Measurements from ENCODE around the gene CETP.
A peak's percentile ranks its signal among the peaks of the same experiment; 100 is the strongest.
"Not testable (repeated sequence)": the region's sequence is repeated elsewhere in the genome, so short reads cannot be mapped to it uniquely, and the experiment has no call there.

Gene CETP

DNA sequence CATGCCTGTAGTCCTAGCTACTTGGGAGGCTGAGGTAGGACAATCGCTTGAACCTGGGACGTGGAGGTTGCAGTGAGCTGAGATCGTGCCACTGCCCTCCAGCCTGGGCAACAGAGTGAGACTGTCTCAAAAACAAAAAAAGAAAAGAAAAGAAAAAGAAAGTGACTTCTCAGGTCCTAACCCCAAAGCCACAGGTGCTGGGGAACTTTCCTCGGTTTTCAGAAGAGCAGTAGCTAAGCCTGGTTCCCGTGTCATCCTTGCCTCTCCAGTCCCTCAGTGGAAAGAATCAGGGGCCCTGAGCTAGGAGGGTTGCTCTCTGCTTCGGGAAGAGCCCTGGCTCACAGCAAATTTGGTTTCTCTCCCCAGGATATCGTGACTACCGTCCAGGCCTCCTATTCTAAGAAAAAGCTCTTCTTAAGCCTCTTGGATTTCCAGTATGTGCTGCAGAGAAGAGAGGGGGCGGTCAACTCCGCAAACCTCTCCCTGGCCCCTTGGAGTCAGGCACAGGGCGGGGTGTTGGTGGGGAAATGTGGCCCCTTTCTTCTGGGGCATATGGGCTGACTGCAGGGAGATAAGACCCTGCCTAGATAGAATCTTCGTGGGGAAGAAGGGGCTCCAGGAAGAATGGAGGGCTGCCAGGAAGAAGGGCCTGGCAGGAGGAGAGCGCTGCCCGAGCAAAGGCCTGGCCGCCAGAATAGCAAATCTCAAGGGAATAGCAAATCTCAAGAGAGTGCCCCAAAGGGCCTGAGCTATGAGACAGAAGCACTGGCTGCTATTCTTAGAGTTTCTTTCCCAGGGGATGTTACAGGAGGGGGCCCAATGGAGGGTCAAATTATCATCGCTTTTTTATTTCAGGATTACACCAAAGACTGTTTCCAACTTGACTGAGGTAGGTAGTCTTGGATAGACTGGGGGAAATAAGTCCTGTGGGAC is 19.3 kb downstream of the CETP start:
- DNase-seq (ENCODE audit: low read depth in 2 of 2), result no peak

DNA sequence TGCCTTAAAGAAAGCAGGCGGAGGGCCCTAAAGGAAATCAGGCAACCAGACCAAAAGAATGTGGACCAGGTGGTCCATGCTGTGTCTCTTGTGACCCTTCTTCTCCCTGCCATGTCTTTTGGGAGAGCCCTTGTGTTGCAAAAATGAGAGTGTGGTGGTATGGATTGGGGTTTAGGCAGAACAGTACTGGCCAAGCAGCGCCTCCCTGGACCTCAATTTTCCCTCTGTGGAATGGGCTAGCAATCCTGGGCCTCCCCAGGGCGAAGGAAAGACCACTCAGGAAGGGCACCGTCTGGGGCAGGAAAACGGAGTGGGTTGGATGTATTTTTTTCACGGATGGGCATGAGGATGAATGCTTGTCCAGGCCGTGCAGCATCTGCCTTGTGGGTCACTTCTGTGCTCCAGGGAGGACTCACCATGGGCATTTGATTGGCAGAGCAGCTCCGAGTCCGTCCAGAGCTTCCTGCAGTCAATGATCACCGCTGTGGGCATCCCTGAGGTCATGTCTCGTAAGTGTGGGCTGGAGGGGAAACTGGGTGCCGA is 20.1 kb downstream of the CETP start:
- no peak for DNase-seq (ENCODE audit: low read depth in 2 of 2)

- no peak for DNase-seq (ENCODE audit: low read depth in 2 of 2)
Measured at GRCh38 chr16:56982695-56983094, 20.9 kb downstream of the CETP start.

GRCh38 chr16:56983211-56983751 is 21.5 kb downstream of the CETP start:
- DNase-seq (ENCODE audit: low read depth in 2 of 2), result no peak

DNA sequence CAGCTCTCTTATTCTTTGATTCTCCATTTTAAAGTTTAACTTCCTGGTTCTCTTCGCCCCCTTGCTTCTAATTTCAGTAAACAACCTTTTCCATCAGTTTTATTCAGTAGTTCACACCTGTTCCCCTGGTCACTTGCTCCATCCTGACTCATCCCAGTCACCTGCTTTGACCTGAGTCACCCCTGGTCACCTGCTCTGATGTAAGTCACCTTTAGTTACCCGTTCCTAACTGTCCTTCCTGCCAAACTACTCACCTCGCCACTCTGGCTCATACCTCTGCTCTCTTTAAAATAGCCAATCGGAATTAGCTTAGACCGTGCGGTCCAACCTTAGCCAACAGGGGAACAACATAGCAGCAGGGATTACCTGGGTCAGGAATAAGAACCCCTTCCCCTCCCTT is 22.9 kb downstream of the CETP start:
- no peak for DNase-seq (ENCODE audit: low read depth in 2 of 2)

DNA sequence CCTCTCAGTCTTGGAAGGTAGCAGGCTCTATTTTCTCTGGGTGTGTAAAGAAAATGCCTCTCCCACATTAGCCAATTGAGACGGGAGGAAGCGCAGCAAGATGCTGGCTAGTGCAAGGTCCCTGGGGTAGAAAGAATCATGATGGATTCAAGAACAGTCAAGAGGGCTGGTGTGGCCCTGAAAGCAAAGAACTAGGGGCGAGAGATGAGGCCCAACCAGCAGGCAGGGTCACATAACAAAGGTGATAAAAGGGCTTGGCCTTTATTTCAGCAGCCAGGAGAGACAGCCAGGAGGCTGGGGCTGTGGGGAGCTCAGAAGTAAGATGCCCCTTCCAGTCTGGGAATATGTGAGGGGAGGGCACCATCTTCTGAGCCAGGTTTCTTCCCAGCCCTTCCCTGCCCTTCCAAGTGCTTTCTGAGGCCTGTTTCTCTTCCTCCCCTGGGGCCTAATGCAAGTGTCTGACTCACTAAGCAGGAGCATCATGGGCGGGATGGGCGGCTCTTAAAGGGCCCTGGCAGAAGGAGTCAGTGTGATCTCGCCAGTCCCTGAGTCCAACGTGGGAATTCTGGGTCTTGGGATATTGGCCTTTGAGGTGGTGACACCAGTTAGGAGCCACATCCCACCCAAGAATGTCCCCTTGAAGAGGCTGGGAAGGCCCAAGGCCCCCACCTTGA is 23.7 kb downstream of the CETP start:
- DNase-seq (ENCODE audit: low read depth in 2 of 2), result no peak

DNA sequence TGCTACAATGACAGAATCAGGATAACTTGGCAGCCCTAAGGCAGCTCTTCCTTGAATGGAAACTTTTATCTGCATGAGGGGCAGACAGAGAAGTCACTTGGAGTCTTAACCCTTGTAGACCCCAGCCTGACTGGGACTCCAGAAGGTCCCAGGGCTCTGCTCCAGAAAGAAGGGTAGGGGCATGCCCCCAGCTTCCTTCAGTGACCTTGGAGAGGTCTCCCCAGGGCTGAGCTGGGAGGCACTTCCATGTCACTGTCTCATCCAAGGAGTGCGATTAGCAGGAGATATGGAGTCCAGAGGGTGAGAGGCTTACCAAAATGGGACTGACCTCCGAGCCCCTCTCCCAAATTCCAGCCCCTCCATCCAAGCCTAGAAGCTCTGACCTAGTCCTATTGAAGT is 24.2 kb downstream of the CETP start:
- DNase-seq (ENCODE audit: low read depth in 2 of 2), result no peak

- DNase-seq (ENCODE audit: low read depth in 2 of 2), result no peak
Measured at GRCh38 chr16:56986361-56986760, 24.6 kb downstream of the CETP start.

DNA sequence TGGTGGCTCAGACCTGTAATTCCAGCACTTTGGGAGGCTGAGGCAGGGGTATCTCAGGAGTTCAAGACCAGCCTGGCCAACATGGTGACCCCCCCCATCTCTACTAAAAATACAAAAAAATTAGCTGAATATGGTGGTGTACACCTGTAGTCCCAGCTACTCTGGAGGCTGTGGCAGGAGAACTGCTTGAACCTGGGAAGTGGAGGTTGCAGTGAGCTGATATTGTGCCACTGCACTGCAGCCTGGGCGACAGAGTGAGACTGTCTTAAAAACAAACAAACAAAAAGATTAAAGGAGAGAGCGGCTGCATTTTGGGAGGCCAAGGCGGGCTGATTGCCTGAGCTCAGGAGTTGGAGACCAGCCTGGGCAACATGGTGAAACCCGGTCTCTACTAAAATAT is 25.2 kb downstream of the CETP start:
- DNase-seq (ENCODE audit: low read depth in 2 of 2), result not testable (repeated sequence)

DNA sequence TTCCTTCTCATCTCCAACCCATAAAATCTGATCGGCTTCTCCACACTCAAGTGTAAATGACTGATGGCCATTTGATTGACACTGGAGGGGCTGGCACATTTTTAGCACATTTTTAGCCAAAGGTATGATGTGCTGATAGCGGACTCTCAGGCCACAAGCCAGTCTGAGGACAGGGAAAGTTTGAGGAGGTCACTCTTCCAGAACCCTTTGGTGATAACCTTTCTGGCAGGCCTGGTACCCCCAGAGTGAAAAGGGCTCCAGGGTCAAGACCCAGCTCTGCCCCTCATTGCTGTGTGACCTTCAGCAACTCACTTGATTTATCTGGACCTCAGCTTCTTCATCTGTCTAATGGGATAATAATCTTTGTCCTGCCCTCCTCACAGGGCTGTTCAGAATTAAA is 25.9 kb downstream of the CETP start:
- DNase-seq (ENCODE audit: low read depth in 2 of 2), result no peak

GRCh38 chr16:56988161-56988947 is 26.6 kb downstream of the CETP start:
- DNase-seq (ENCODE audit: low read depth in 2 of 2), result no peak

DNA sequence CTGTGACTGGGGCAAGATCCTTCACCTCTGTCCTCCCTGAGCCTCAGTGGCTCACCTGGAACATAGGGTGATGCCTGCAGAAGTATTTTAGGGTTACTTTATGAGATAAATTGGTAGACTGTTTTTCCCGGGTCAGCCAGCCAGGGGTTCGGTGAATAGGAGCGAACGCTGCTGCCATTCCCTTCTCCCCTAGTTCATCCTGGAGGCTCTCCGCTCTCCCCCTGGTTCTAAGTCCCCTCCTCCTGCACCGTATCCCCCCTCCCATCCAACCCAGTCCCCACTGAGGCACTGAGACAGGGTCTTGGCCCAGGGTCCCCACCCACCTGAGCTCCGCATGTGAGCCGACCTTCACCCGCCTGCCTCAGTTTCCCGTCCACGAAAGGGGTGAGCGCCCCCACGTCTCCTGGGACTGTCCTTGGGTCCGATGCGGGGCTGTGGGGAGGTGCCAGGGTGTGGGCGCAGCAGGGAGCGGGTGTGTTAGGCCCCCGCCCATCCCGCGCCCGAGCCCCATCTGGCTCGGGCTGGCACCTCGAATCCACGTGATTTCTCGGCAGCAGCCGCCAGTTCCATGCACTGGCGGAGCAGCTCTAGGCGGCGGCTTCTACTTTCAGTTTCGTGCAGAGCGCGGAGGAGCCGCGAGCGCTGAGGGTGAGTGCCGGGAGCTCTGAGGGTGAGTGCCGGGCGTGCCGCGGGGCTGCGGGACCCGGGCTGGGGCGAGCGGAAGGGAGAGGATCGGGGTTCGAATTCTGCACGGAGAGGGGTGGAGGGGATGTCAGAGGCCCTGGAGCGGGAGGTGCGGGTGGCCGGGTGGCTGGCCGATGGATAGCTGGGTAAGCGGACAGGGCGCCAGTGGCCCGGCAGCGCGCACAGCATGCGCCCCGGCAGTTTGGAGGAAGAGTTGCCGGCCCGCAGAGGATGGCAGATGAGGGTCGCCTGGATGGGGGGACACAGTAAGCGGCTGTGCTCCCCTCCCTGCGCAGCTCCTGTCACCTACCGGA is 27.5 kb downstream of the CETP start, which contains the start of gene NLRC5:
NLRC5 (plus strand) TSS at position 610 of the 998 bp plus-strand sequence. CDS start 31,156 bp downstream, outside the sequence.
- peak; percentile 89 to 92 for DNase-seq (ENCODE audit: low read depth in 2 of 2)

DNA sequence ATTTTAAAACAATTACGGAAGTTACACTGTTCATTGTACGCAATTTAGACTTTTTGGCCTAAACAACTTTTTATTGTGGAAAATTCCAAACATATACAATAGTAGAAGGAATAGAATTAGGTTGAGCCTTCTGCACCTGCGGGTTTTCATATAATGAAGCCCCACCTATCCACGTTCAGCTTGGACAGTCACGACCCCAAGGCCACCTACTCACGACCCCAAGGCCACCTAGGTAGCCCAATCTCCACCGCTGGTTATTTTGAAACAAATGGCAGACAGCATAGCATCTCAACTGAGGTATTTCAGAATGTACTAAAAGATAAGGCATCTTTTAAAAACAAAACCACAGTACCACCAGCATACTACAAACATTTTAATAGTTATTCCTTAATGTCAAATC is 28.2 kb downstream of the CETP start:
- DNase-seq (ENCODE audit: low read depth in 2 of 2), result no peak

- DNase-seq (ENCODE audit: low read depth in 2 of 2), result no peak
Measured at GRCh38 chr16:56990407-56991286, 28.9 kb downstream of the CETP start.

- DNase-seq (ENCODE audit: low read depth in 2 of 2), result not testable (repeated sequence)
Measured at GRCh38 chr16:56992431-56992830, 30.7 kb downstream of the CETP start.

DNA sequence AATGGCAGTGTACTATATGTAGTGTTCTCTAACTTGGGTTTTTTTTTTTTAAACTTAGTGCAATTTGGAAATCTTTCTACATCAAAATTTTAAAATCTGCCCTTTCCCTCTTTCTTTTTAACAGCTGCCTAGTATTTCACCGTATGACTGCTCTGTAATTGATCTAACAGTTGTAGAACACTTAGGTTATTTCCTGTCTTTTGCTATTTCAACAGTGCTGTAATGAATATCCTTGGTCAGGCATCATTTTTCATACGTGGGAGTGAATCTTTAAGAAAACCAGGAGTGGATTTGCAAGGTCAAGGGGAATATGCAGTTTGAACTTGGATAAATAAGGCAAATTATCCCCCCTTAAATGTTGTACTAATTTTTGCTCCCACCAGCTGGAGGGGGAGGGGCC is 31.5 kb downstream of the CETP start:
- DNase-seq (ENCODE audit: low read depth in 2 of 2), result no peak

GRCh38 chr16:56994311-56994710 is 32.6 kb downstream of the CETP start:
- no peak for DNase-seq (ENCODE audit: low read depth in 2 of 2)

GRCh38 chr16:56995136-56995805 is 33.5 kb downstream of the CETP start:
- DNase-seq (ENCODE audit: low read depth in 2 of 2), result no peak

DNA sequence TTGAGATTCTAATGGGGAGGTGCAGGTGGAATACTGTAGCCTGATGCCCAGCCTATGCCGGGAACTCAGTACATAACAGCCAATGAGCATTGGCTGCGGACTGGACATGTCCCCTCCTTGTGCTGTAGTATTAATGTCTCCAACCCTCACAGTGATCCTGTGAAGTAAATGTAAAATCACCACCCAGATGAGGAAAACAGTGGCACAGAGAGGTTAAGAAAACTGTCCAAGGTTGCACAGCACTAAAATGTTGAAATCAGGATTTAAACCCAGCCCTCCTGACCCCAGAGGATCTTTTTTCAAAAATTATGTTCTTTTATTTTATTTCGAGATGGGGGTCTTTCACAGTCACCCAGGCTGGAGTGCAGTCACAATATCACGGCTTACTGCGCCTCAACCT is 35.5 kb downstream of the CETP start:
- no peak for DNase-seq (ENCODE audit: low read depth in 2 of 2)
